ENCODE results near the gene CASD1.

CASD1 gene

GRCh38 chr7:94509264-94509886, at the start of gene CASD1:
CASD1 (plus strand) TSS chr7:94509809; CDS start chr7:94510085, 276 bp downstream.
- no peak for DNase-seq (ENCODE audit: low read depth, low spot score)
- peak within 1 kb of the TSS; percentile 62 for H3K27ac ChIP-seq

- no peak overlapping the region for H3K27ac ChIP-seq
- DNase-seq (ENCODE audit: low read depth, low spot score): no peak
Observed at GRCh38 chr7:94466516-94466915, 43.1 kb upstream of the CASD1 start.

DNA sequence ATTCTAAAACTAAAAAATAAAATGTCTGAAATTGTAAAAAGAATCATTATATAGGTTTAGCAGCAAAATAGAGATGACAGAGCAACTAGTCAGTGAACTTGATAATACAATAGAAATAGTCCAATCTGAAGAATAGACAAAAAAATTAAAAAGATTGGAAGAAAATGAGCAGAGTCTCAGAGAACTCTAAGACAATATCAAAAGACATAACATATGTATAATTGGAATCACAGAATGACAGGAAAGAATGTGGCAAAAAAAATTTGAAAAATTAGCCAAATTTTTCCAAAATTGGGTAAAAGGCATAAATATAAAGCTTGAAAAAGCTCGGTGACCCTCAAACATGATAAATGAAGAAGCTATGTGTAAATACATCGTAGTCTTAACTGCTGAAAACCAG, 38.0 kb upstream of the CASD1 start:
- no peak for DNase-seq (ENCODE audit: low read depth, low spot score)
- no peak overlapping the region for H3K27ac ChIP-seq

GRCh38 chr7:94472608-94473007, 37.0 kb upstream of the CASD1 start:
- no peak for DNase-seq (ENCODE audit: low read depth, low spot score)
- H3K27ac ChIP-seq: no peak overlapping the region

GRCh38 chr7:94476251-94476840, 33.3 kb upstream of the CASD1 start:
- H3K27ac ChIP-seq: no peak overlapping the region
- DNase-seq (ENCODE audit: low read depth, low spot score): no peak

- no peak for DNase-seq (ENCODE audit: low read depth, low spot score)
- no peak overlapping the region for H3K27ac ChIP-seq
Observed at GRCh38 chr7:94477878-94478277, 31.7 kb upstream of the CASD1 start.

DNA sequence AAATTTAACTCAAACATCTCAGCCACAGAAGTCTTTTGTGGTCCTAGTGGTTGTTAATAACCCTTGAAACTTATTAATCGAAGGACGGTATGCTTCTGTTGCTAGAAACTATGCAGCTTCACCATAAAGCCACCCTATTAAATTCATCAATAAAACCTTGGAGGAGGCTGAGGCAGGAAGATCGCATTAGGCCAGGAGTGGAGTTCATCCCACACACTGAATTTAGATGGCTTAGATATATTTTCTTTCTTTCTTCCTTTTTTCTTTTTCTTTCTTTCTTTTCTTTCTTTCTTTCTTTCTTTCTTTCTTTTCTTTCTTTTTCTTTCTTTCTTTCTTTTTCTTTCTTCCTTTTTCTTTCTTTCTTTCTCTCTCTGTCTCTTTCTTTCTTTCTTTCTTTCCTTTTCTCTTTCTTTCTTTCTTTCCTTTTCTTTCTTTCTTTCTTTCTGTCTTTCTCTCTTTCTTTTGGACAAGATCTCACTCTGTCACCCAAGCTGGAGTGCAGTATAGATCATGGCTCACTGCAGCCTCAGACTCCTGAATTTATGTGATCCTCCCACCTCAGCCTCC, 30.9 kb upstream of the CASD1 start:
- H3K27ac ChIP-seq: no peak overlapping the region
- no peak for DNase-seq (ENCODE audit: low read depth, low spot score)

DNA sequence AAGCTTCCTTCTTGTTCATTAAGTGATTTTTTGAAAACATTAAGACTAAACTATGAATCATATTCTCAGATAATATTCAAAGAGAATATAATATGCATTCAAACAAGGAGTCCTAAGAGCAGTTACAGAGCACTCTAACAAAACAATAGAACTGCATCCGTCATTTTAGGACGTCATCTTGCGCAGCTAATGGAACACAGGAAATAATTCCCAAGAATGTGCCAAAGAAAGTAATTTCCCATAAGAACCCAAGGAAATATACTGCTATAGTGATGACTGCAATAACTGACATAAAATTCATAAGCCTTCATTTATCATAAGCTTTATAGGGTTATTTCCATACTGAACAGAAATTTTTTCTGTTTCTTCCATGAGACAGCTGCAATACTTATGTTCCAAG, 28.3 kb upstream of the CASD1 start:
- no peak overlapping the region for H3K27ac ChIP-seq
- DNase-seq (ENCODE audit: low read depth, low spot score): no peak

DNA sequence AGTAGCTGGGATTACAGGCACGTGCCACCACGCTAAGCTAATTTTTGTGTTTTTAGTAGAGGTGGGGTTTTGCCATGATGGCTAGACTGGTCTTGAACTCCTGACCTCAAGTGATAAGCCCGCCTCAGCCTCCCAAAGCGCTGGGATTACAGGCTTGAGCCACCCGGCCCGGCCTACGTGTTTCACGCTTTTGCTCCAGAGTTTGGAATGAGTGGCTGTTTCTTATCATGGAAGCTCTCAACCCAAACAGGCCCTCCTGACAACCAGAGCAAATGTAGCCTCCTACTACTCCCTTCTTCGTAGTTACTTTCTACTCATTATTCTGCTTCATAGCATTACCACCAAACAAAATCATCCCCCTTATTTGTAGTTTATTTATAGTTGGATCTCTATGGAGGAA, 26.8 kb upstream of the CASD1 start:
- no peak for DNase-seq (ENCODE audit: low read depth, low spot score)
- H3K27ac ChIP-seq: no peak overlapping the region

GRCh38 chr7:94483843-94484242, 25.8 kb upstream of the CASD1 start:
- no peak overlapping the region for H3K27ac ChIP-seq
- DNase-seq (ENCODE audit: low read depth, low spot score): no peak

DNA sequence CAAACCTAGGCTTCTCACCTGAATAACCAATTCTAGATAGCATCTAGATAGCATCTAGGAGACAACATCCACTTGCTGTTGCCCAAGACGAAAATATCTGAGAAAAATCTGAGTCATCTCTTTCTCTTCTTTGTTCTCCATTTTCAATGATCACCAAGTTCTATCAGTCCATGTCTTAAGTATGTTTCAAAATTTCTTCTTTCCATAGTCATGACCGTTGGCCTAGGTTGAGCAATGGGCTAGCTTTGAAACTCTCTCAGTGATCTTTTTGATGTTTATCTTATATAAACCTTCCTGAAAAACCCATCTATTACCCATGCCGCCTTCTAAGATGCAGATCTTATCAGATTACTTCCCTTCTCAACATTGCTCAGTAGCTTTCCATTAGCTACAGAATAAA, 23.4 kb upstream of the CASD1 start:
- no peak overlapping the region for H3K27ac ChIP-seq
- no peak for DNase-seq (ENCODE audit: low read depth, low spot score)

DNA sequence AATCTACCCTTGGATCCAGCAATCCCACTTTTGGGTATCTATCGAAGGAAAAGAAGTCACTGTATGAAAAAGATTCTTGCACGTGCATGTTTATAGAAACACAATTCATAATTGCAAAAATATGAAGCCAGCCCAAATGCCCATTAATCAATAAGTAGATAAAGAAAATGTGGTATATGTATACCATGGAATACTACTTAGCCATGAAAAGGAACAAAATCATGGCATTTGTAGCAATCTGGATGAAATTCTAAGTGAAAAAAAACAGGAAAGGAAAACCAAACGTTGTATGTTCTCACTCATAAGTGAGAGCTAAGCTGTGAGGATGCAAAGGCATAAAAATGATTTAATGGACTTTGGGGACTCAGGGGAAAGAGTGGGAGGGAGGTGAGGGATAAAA, 18.2 kb upstream of the CASD1 start:
- DNase-seq (ENCODE audit: low read depth, low spot score): no peak
- H3K27ac ChIP-seq: no peak overlapping the region

- DNase-seq (ENCODE audit: low read depth, low spot score): no peak
- H3K27ac ChIP-seq: no peak overlapping the region
Observed at GRCh38 chr7:94492601-94493000, 17.0 kb upstream of the CASD1 start.

DNA sequence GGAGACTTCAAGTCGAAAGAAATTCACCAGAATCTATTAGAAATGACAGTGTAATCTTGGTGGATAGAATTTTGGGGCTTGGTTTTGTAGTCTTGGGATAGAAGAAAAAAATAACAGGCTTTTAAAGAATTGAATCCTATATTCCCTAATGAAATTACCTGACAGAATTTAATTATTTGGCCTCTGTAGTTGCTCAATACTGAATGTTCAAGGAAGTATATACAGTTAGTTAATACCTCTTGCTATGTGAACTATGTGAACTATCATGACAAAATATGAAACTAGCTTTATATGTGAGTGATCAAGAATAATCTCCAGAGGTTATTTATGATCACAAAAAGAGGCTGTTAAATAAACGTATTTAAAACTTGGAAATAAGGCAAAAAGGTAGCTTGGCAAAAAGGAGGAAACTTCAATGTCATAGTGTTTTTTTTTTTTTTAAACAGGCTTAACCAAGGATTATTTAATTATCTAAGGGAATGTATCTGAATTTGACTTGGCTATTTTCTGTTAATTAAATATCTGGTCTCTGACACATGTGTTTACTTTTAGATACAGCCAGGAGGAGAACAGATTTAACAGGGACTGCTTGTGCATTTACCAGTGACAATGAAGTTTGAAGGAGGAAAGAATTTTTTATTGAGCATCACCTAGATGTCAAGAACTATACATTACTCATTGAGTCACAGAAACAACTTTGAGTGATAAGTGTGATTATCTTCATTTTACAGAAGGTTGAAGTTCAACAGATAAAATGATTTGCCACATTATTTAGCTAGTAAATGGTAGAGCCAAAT, 11.5 kb upstream of the CASD1 start:
- no peak for DNase-seq (ENCODE audit: low read depth, low spot score)

GRCh38 chr7:94498918-94499317, 10.7 kb upstream of the CASD1 start:
- DNase-seq (ENCODE audit: low read depth, low spot score): no peak

More for the DNA sequence above, 11.5 kb upstream of the CASD1 start:
- H3K27ac ChIP-seq: no peak overlapping the region

DNA sequence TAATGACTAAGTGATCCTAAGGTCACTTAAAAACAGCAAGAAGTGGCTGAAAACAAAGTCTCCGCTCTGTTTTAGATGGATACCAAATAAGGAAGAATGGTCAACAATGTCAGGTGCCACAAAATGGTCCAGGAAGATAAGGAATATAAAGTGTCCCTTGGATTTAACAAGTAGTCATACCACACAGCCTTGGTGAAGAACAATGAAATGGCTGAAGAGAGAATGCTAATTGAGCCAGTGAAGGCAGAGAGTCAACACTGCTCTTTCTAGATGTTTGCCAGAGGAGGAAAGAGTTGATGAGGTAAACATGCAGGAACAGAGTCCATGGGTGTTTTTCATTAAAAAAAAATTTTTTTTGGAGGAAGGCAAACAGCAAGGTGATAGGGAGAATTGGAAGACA, 2.1 kb upstream of the CASD1 start:
- no peak overlapping the region for H3K27ac ChIP-seq
- no peak for DNase-seq (ENCODE audit: low read depth, low spot score)

More at GRCh38 chr7:94498918-94499317, 10.7 kb upstream of the CASD1 start:
- no peak overlapping the region for H3K27ac ChIP-seq

GRCh38 chr7:94507962-94508361, 1.6 kb upstream of the CASD1 start:
- H3K27ac ChIP-seq: no peak overlapping the region
- no peak for DNase-seq (ENCODE audit: low read depth, low spot score)

GRCh38 chr7:94509887-94510581, 425 bp downstream of the CASD1 start:
- H3K27ac ChIP-seq: peak overlapping the region; percentile 62
- no peak for DNase-seq (ENCODE audit: low read depth, low spot score)

GRCh38 chr7:94510582-94511496, 1.2 kb downstream of the CASD1 start:
- DNase-seq (ENCODE audit: low read depth, low spot score): no peak
- H3K27ac ChIP-seq: peak overlapping the region; percentile 62

DNA sequence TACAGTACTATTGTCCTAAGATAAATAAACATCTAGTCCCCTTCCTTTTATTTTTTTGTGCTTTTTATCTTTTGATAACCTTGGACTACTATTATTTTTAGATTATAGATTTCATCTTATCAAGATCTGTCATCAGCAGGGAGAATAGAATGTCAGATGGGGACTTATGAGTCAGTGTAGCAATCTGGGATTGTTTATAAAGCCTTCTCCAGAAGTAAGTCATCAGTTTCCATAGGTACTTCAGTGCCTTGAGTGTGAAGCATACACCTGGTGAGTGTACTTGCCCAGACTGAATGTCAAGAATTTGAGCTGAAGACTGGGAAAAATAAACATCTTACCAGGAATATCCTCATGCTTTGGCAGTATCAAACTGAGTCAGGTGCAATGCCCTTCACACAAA, 2.1 kb downstream of the CASD1 start:
- DNase-seq (ENCODE audit: low read depth, low spot score): peak; percentile 56

More for the DNA sequence above, 2.1 kb downstream of the CASD1 start:
- H3K27ac ChIP-seq: no peak overlapping the region
